HG03558 (cell line): Measurements from ENCODE around the gene TRIM56.
"Not testable (repeated sequence)": the region's sequence is repeated elsewhere in the genome, so short reads cannot be mapped to it uniquely, and the experiment has no call there.

Experiments used
- ATAC-seq: cut with Tn5 transposase; IDR thresholded peaks from one replicate; pipeline ENCODE4 v1.9.1; 2021; ENCODE audit warnings: moderate number of reproducible peaks; ENCODE audit not compliant: unreplicated experiment; ENCODE audit errors: extremely low read depth

The TRIM56 gene, protein sequence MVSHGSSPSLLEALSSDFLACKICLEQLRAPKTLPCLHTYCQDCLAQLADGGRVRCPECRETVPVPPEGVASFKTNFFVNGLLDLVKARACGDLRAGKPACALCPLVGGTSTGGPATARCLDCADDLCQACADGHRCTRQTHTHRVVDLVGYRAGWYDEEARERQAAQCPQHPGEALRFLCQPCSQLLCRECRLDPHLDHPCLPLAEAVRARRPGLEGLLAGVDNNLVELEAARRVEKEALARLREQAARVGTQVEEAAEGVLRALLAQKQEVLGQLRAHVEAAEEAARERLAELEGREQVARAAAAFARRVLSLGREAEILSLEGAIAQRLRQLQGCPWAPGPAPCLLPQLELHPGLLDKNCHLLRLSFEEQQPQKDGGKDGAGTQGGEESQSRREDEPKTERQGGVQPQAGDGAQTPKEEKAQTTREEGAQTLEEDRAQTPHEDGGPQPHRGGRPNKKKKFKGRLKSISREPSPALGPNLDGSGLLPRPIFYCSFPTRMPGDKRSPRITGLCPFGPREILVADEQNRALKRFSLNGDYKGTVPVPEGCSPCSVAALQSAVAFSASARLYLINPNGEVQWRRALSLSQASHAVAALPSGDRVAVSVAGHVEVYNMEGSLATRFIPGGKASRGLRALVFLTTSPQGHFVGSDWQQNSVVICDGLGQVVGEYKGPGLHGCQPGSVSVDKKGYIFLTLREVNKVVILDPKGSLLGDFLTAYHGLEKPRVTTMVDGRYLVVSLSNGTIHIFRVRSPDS

DNA sequence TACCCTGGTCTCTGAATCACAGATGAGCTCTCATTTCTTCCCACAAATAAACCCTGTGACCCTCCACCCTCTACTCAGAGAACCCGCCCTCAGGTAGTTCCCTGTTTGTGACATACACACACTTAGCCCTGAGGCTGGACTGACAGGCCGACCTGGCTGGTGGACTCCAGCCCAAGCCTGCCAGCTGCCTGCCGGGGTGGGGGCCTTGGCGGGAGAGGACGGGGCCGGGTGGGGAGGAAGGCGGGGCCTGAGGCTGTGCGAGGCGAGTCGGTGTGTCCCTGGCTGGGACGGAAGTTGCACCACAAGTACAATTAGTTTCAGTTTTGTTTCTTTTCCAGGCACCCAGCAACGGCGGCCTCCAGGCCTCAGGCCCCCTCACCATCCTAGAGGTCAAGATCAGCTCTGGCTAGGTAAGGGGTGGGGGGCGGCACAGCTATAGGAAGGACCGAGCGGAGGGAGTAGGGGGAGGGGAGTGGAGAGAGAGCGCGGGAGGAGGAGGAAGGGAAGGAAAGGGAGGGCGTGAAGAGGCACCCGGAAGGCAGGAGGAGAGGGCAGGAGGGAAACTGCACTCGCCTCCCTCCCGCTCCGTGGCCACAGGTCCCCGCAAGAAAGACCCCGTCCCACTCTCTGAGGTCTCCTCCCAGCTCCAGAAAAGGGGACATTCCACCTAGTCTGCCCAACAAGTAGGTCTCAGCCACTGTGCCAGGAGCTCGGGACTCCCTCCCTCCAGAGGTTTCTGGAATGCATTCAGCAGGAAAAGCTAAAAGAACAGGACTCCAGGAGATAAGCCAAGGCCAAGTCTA lies at the start of gene TRIM56:
TRIM56 (plus strand) TSS at position 320 of the 803 bp plus-strand sequence. CDS start 1,832 bp downstream, outside the sequence.
- no peak for ATAC-seq

GRCh38 chr7:101035941-101036340 lies 49.3 kb upstream of the TRIM56 start:
- ATAC-seq = no peak

GRCh38 chr7:101041283-101041682 lies 44.0 kb upstream of the TRIM56 start:
- not testable (repeated sequence) for ATAC-seq

- ATAC-seq = no peak
Measured at GRCh38 chr7:101058355-101058754, 26.9 kb upstream of the TRIM56 start.

GRCh38 chr7:101059620-101059942 lies 25.7 kb upstream of the TRIM56 start:
- ATAC-seq = no peak

GRCh38 chr7:101060992-101061391 lies 24.3 kb upstream of the TRIM56 start:
- ATAC-seq = no peak

DNA sequence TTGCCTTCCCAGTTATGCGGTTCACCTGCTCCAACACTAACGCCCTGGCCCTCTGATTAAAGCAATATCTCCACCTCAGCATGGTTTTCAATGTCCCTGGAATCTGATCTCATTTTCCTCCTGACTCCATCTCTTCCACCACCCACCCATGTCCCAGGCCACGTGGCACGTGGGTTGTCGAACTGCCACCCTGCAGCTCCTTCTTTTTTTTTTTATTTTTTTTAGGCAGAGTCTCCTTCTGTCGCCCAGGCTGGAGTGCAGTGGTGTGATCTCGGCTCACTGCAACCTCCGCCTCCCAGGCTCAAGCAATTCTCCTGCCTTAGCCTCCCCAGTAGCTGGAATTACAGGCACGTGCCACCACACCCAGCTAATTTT lies 21.1 kb upstream of the TRIM56 start:
- not testable (repeated sequence) for ATAC-seq

- ATAC-seq = not testable (repeated sequence)
Measured at GRCh38 chr7:101065162-101065561, 20.1 kb upstream of the TRIM56 start.

- ATAC-seq = no peak
Measured at GRCh38 chr7:101066141-101066832, 19.0 kb upstream of the TRIM56 start.

DNA sequence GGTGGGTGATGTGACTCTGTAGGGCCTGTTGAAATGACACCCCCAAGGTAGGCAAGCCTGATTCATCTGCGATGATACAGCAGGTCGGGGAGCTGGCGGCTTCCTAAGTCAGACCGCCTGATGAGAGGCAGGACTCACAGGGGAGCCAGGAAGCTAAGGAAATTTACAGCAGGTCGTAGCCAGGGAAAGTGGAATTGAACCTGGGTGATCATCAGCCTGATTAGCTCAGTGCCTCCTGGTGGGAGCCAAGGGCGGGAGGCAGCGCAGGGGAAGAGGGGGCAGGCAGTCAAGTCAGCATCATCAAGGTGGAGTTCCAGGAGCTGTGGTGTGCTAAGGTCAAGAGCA lies 18.5 kb upstream of the TRIM56 start:
- no peak for ATAC-seq

GRCh38 chr7:101068401-101068800 lies 16.9 kb upstream of the TRIM56 start:
- ATAC-seq = no peak

GRCh38 chr7:101071362-101072104 lies 13.7 kb upstream of the TRIM56 start:
- not testable (repeated sequence) for ATAC-seq

DNA sequence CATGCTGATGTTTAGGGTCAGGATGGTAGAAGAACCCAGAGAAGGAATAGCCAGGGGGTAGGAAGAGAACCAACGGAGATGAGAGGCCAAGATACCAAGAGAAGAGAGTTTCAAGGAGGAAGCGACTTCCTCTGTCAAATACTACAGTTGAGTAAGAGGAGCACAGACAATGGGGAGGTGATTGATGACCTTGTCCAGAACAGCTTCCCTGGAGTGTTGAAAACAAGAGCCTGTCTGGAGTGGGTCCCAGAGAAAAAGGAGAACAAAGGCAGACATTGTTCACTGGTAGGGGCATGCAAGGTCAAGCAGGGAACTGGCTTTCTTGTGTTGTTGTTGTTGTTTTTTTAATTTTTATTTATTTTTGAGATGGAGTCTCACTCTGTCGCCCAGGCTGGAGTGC lies 9.6 kb upstream of the TRIM56 start:
- ATAC-seq = no peak

DNA sequence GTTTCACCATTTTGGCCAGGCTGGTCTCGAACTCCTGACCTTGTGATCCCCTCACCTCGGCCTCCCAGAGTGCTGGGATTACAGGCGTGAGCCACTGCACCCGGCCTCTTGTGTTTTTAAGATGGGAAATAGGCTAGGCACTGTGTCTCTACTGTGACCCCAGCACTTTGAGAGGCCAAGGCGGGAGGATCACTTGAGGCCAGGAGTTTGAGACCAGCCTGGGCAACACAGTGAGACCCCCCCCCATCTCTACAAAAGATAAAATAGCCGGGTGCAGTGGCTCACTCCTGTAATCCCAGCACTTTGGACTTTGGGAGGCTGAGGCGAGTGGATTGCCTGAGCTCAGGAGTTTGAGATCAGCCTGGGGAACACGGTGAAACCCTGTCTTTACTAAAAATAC lies 9.1 kb upstream of the TRIM56 start:
- not testable (repeated sequence) for ATAC-seq

DNA sequence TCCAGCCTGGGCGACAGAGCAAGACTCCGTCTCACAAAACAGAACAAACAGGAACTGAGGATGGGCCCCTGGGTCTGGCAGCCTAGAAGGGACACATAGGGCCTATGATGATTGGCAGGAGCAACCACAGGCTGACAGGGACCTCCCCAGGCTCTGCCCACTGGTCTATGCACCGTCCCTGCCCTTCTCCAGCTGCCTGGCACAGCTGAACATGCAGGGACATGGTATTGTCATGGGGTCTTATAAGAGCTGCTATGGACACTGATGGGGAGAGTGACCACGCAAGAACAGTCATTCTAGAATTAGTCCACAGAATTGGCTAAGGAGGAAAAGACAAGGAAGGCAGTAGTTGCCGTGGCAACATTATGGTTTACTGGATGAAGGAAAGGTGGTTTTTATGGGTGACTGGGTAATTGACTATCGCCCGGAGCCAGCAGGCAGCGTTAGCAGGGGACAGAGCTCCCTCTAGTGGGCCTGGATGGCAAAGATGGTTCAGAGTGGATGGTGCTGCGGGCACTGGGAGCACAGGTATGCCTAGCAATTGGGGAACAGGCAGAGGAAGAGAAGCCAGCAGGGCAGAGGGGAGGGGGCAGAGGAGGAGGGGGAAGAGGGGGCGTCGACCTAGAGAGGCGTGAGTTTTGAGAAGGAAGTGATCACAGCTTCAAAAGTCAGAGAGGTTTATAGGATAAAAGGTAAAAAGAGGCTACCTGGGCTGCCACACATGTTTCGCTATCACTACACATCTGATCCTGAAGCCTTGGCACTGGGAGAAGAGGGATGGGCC lies 7.8 kb upstream of the TRIM56 start:
- ATAC-seq = no peak

DNA sequence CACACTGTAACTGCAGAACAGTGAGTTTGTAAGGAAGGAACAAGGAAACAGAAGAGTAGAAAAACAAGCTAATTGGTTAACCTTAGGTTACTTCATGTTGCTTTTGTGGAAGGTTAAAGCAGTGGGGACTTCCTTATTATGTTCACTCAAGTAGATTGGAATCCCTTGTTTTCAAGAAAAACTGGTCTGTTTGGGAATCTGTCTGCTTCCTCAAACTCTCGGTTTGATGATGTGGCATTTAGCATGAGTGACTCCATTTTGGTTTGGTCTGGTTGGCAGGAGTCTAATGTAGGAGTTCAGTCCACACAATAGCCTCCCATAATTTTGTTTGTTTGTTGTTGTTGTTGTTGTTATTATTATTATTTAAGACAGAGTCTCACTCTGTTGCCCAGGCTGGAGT lies 3.8 kb upstream of the TRIM56 start:
- ATAC-seq = no peak

- ATAC-seq = no peak
Measured at GRCh38 chr7:101084865-101085161, 468 bp upstream of the TRIM56 start.

GRCh38 chr7:101087334-101088068 lies 2.2 kb downstream of the TRIM56 start:
- ATAC-seq = no peak

DNA sequence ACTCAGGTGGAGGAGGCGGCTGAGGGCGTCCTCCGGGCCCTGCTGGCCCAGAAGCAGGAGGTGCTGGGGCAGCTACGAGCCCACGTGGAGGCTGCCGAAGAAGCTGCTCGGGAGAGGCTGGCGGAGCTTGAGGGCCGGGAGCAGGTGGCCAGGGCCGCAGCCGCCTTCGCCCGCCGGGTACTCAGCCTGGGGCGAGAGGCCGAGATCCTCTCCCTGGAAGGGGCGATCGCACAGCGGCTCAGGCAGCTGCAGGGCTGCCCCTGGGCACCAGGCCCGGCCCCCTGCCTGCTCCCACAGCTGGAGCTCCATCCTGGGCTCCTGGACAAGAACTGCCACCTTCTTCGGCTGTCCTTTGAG lies 2.8 kb downstream of the TRIM56 start:
- ATAC-seq = no peak
